ENCODE data around the gene LCLAT1.

- TF ChIP-seq CTCF (IDR thresholded peaks at IDR 0.05) (no peak), POLR2A (IDR thresholded peaks at IDR 0.05) (no peak), POLR2AphosphoS5 (IDR thresholded peaks at IDR 0.05) (no peak)
Measured at GRCh38 chr2:30677861-30678385, 230.9 kb downstream of the LCLAT1 start.
